Activated CD8-positive, alpha-beta memory T cell treated with anti-CD3 and anti-CD28 coated beads for 36 hours (primary cell): ENCODE measurements around the gene CHD9. TPM values are rescaled to one million over a fixed set of nuclear protein-coding genes. Genes with fewer than 3 reads are reported as not detected.

Source experiments
- CTCF ChIA-PET: fragments of 350-600 bp; sonication (Branson Sonifier 250); formaldehyde crosslinking; loops from one replicate; lab custom pipeline; 2021; ENCODE audit warnings: antibody characterized with exemption; lab: Charles Lee
- POLR2A ChIA-PET: fragments of 350-600 bp; sonication (Branson Sonifier 250); formaldehyde crosslinking; loops from one replicate; lab custom pipeline; 2021; ENCODE audit warnings: antibody characterized with exemption; lab: Charles Lee
- total RNA-seq, 2 experiments: library from RNA; stranded (reverse); gene quantifications; one replicate each; pipeline ENCODE4 v1.2.3, GENCODE V29; 2021

Gene CHD9
- total RNA-seq, 2 experiments from 2014 or later, result 16.8 to 17.1 TPM

DNA sequence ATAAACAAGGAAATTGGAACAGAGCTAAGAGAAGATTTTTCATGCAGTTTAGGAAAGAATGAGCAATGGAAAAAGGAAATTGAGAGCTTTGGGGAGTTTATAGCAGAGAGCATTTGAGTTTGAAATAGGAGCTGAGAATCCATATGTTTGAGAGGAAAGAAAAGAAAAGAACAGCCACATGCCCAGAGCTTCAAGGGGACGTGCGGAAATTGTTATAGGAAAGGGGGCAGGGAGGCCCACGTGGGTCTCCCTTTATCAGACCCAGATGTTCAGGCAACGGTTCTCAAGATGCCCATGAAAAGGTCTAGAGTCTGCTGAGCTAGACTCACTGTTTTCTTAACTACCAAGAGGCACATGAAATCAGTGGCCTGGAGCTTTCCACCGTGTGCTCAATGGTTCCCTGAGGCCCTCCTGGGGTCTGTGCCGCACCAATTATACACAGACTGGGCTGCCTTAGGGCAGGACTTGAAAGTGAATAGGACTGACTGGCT, 31.2 kb downstream of the CHD9 start:
- ChIA-PET POLR2A (no interaction called here), CTCF (no interaction called here)

- ChIA-PET POLR2A (no interaction called here), CTCF (no interaction called here)
These were observed 32.3 kb downstream of the CHD9 start for GRCh38 chr16:53087101-53087500.

- ChIA-PET POLR2A (no interaction called here), CTCF (interaction anchor here (0.9 to 1.2 kb wide), 2 partner anchors 10 to 11 kb away, joined by 3 read pairs; no protein-coding TSS in a partner anchor)
These were observed 34.9 kb downstream of the CHD9 start for GRCh38 chr16:53089434-53090285.

- ChIA-PET POLR2A (interaction anchor here (0.6 kb wide), 1 partner anchor 22 kb away, joined by 4 read pairs; no protein-coding TSS in a partner anchor), CTCF (interaction anchor here (0.9 to 1.2 kb wide), 2 partner anchors 11 to 12 kb away, joined by 3 to 5 read pairs; no protein-coding TSS in a partner anchor)
These were observed 35.4 kb downstream of the CHD9 start for GRCh38 chr16:53090286-53090590.

DNA sequence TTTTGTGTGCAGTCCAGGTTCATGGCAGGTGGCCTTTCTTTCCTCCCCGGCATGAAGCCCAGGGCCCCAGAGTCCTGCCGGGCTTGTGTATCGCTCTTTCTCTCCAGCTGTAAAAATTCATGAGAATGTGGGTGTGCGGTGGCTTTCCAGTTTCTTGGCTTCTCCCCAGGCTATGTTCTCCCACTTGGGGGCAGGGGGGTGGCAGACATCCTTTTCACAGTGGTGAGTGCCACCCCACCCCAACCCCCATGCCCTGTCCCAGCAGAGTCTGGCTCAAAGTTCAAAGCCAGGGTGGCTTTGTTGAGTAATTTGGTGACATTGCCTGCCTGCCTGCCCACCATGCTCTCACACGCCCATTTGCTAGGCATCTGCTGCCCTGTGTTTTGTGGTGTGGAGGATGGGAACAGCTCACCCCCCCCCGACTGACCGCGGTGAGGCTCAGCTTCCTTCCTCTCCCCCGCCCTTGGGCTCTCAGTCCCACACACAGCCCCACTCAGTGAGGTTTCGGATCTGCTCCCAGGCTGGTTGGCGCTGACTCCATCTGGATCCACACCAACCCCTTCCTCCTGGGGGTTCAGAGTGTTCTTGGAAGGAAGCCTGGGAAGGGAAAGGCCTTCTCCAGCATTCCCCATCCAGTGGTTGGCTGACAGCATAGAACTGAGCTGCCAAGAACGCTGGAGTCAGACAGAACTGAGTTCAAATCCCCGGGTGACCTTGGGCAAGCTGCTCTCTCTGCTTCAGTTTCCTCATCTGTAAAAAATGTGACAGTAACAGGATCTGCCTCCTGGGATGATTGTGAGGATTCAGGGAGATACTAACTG, 36.0 kb downstream of the CHD9 start:
- ChIA-PET POLR2A (interaction anchor here (0.6 kb wide), 1 partner anchor 21 kb away, joined by 4 read pairs; no protein-coding TSS in a partner anchor), CTCF (interaction anchor here (0.9 to 1.2 kb wide), 2 partner anchors 11 to 12 kb away, joined by 3 to 5 read pairs; no protein-coding TSS in a partner anchor)

GRCh38 chr16:53091466-53092211, 36.8 kb downstream of the CHD9 start:
- CTCF ChIA-PET, result interaction anchor here (0.9 kb wide), 1 partner anchor 10 kb away, joined by 5 read pairs; no protein-coding TSS in a partner anchor
- POLR2A ChIA-PET, result no interaction called here

GRCh38 chr16:53092284-53092683, 37.5 kb downstream of the CHD9 start:
- ChIA-PET CTCF (no interaction called here), POLR2A (interaction anchor here (1.0 kb wide), 1 partner anchor 38 kb away, joined by 3 read pairs; the partner anchor contains the start of gene CHD9)

GRCh38 chr16:53093162-53093744, 38.5 kb downstream of the CHD9 start:
- ChIA-PET POLR2A (interaction anchor here (1.0 kb wide), 1 partner anchor 39 kb away, joined by 3 read pairs; the partner anchor contains the start of gene CHD9), CTCF (no interaction called here)

- CTCF ChIA-PET, result interaction anchor here (1.1 kb wide), 1 partner anchor 39 kb away, joined by 4 read pairs; the partner anchor contains the start of gene CHD9
- POLR2A ChIA-PET, result no interaction called here
These were observed 39.3 kb downstream of the CHD9 start for GRCh38 chr16:53094013-53094630.

- ChIA-PET CTCF (no interaction called here), POLR2A (no interaction called here)
These were observed 42.4 kb downstream of the CHD9 start for GRCh38 chr16:53097190-53097589.

DNA sequence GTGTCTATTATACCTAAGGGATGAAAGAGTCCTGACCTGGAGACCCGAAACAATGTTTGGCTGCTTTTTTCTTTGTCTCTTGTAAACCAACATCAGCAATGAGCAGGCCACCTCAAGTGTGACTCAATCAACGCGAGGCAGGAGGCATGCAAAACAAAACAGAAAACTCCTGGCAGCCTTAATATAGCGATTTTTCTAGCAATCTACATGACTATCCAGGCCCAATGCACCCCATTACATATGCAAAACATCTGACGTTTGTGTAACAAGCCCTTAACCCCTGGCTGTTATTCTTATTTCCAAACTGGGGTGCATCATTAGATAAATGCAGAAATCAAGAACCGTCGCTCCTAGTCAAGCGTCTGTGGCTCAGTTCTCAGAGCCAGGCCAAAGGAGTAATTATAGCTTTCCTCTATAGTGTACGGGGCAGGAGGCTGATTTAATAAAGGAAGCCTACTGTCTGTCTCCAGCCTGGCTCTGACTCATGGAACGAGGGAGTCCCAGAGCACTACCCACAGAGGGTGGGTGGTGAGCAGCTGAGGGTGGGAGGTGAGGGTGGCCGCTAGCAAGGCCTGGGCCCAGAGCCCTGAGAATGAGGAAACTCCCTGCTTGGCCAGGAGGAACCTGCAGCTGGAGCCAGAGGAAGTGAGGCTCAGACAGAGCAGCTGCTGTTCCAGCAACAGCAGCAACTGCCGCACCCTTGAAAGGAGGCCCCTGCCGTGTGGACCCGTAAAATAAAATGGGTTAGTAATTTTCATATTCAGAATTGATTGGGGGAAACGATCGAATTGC, 43.9 kb downstream of the CHD9 start:
- ChIA-PET POLR2A (interaction anchor here (0.6 to 0.9 kb wide), 2 partner anchors 43 to 46 kb away, joined by 3 to 5 read pairs; partner anchors contain the start of gene CHD9NB), CTCF (interaction anchor here (0.6 to 1.2 kb wide), 2 partner anchors 13 to 33 kb away, joined by 3 to 4 read pairs; no protein-coding TSS in a partner anchor)

DNA sequence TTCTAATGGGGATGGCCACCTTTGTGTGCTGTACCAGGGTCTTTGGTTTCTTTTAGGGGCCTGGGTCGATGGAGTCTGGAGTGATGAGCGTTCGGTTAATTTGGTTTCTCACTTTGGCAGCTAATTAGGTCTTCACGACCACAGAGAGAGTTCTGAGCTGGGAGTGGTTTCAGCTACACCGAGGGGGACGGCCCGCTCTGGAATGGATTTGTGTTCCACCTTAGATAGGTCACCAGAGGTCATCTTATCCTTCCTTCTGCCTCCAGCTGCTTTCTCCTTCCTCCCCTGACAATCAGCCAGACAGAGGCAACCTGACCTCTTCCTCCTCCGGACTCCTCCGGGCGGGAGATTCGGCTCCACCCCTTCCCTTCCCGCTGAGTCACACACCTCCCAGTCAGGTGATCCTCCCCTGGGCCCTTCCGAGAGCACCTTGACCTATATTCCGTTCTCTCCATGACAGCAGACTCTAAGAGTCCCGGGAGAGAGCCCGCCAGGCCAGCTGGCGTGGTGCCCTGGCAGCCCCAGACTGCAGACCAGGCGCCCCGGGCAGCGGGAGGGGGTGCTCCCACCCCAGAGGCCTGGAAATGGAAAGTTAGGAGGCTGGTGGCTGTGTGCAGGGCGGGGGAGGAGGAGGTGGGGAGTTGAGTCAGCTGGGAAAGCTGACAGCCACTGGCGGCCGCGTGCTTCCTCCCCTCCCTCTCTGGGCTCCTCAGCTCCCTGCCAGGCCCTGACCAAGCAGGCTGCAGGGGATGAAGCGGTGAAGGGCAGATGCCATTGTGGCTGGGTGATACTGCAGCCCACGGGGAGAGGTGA, 44.7 kb downstream of the CHD9 start:
- POLR2A ChIA-PET, result interaction anchor here (0.6 to 0.9 kb wide), 2 partner anchors 44 to 47 kb away, joined by 3 to 5 read pairs; partner anchors contain the start of gene CHD9NB
- CTCF ChIA-PET, result interaction anchor here (0.6 to 1.2 kb wide), 3 partner anchors 11 to 34 kb away, joined by 3 to 4 read pairs (median 3); no protein-coding TSS in a partner anchor

GRCh38 chr16:53100131-53100748, 45.4 kb downstream of the CHD9 start:
- ChIA-PET POLR2A (interaction anchor here (0.7 kb wide), 1 partner anchor 40 kb away, joined by 4 read pairs; no protein-coding TSS in a partner anchor), CTCF (interaction anchor here (0.6 to 1.3 kb wide), 4 partner anchors 11 to 560 kb away, joined by 3 read pairs; no protein-coding TSS in a partner anchor)

GRCh38 chr16:53100889-53101288, 46.1 kb downstream of the CHD9 start:
- POLR2A ChIA-PET, result interaction anchor here (0.7 kb wide), 1 partner anchor 41 kb away, joined by 4 read pairs; no protein-coding TSS in a partner anchor
- CTCF ChIA-PET, result interaction anchor here (0.6 to 1.3 kb wide), 4 partner anchors 12 to 560 kb away, joined by 3 read pairs; no protein-coding TSS in a partner anchor

GRCh38 chr16:53103811-53104210, 49.0 kb downstream of the CHD9 start:
- CTCF ChIA-PET, result no interaction called here

More at GRCh38 chr16:53103811-53104210, 49.0 kb downstream of the CHD9 start:
- POLR2A ChIA-PET, result no interaction called here
